GM10248 (cell line): ENCODE data around the gene UQCC3.
"Not testable (repeated sequence)": the region's sequence is repeated elsewhere in the genome, so short reads cannot be mapped to it uniquely, and the experiment has no call there.

Experiments used
- CTCF ChIA-PET: fragments of 300-600 bp; sonication (Branson Sonifier 250); formaldehyde crosslinking; extraction: SDS; loops from one replicate; lab custom pipeline; 2021; ENCODE audit warnings: antibody characterized with exemption; lab: Yijun Ruan, JAX
- POLR2A ChIA-PET: fragments of 350-650 bp; sonication (Branson Sonifier 250); formaldehyde crosslinking; extraction: SDS; loops from one replicate; lab custom pipeline; 2020; ENCODE audit warnings: antibody characterized with exemption; lab: Yijun Ruan, JAX
- DNase-seq: peaks from one replicate; pipeline ENCODE4 v3.0.0; 2012; ENCODE audit errors: extremely low spot score
- CTCF ChIP-seq: IDR thresholded peaks from 2 replicates; pipeline ENCODE4 v1.5.1; 2012; ENCODE audit warnings: mild to moderate bottlenecking, low read depth; ENCODE audit errors: extremely low read depth, missing control alignments, control extremely low read depth

UQCC3 gene

GRCh38 chr11:62689421-62690183, 18.1 kb downstream of the UQCC3 start, which contains the start of gene LRRN4CL:
Gene LRRN4CL (minus strand): TSS chr11:62689530. CDS start chr11:62688508, 1,022 bp downstream.
- TF ChIP-seq CTCF: no peak
- no peak for DNase-seq
- ChIA-PET POLR2A (interaction anchor here (2.0 kb wide), 1 partner anchor 25 kb away, joined by 9 read pairs; the partner anchor contains the start of genes C11orf98 and CSKMT), CTCF (interaction anchor here (0.8 to 7.0 kb wide), 11 partner anchors 8 to 294 kb away, joined by 3 to 59 read pairs (median 4); partner anchors contain the start of genes GNG3, LBHD1 and TUT1)

- not testable (repeated sequence) for DNase-seq
- ChIA-PET CTCF (interaction anchor here (0.8 to 7.0 kb wide), 25 partner anchors 10 to 299 kb away, joined by 3 to 79 read pairs (median 6); partner anchors contain the start of genes B3GAT3, BSCL2, GNG3 and LBHD1), POLR2A (interaction anchor here (0.6 to 1.0 kb wide), 2 partner anchors 22 to 27 kb away, joined by 3 to 4 read pairs; partner anchors contain the start of gene UQCC3)
Measured at GRCh38 chr11:62693624-62694023, 22.2 kb downstream of the UQCC3 start.

GRCh38 chr11:62694455-62695167, 23.1 kb downstream of the UQCC3 start:
- ChIA-PET CTCF (interaction anchor here (0.7 to 7.0 kb wide), 36 partner anchors 11 to 300 kb away, joined by 3 to 79 read pairs (median 4); partner anchors contain the start of genes B3GAT3, BSCL2, C11orf98 and CSKMT), POLR2A (interaction anchor here (1.0 kb wide), 1 partner anchor 23 kb away, joined by 3 read pairs; the partner anchor contains the start of gene UQCC3)
- TF ChIP-seq CTCF: peak; percentile 84
- peak; percentile 82 for DNase-seq

GRCh38 chr11:62702246-62702645, 30.8 kb downstream of the UQCC3 start:
- TF ChIP-seq CTCF: no peak
- DNase-seq: no peak
- ChIA-PET POLR2A (no interaction called here), CTCF (interaction anchor here (0.8 to 9.1 kb wide), 8 partner anchors 8 to 278 kb away, joined by 3 to 79 read pairs (median 4); partner anchors contain the start of genes LBHD1 and UQCC3)

GRCh38 chr11:62703921-62704320, 32.4 kb downstream of the UQCC3 start:
- CTCF ChIA-PET: interaction anchor here (1.1 to 9.1 kb wide), 6 partner anchors 10 to 279 kb away, joined by 3 to 79 read pairs (median 6); partner anchors contain the start of genes EML3 and TAF6L
- POLR2A ChIA-PET, DNase-seq: not testable (repeated sequence)

- CTCF ChIA-PET: interaction anchor here (0.8 to 9.1 kb wide), 10 partner anchors 11 to 242 kb away, joined by 3 to 79 read pairs (median 4); partner anchors contain the start of genes C11orf98, CSKMT, LRRN4CL and TUT1
- POLR2A ChIA-PET: interaction anchor here (0.5 to 1.9 kb wide), 5 partner anchors 40 to 131 kb away, joined by 3 to 17 read pairs (median 4); partner anchors contain the start of genes C11orf98, CSKMT and EEF1G
- no peak for DNase-seq
- TF ChIP-seq CTCF: no peak
Measured at GRCh38 chr11:62705413-62705812, 33.9 kb downstream of the UQCC3 start.
